NCI-H1092 (cell line): ENCODE data around the gene TMEM200C.
"Not testable (repeated sequence)": the region's sequence is repeated elsewhere in the genome, so short reads cannot be mapped to it uniquely, and the experiment has no call there.

Experiments
- DNase-seq: peaks from one replicate; lab custom pipeline; 2025; lab: John Stamatoyannopoulos, UW

Gene TMEM200C

GRCh38 chr18:5891854-5892215 is 3.5 kb downstream of the TMEM200C start:
- DNase-seq, result no peak

GRCh38 chr18:5891184-5891853 is 4.0 kb downstream of the TMEM200C start:
- DNase-seq, result no peak

- DNase-seq, result peak; percentile 31
Observed at GRCh38 chr18:5890331-5891183, 4.8 kb downstream of the TMEM200C start.

GRCh38 chr18:5885361-5885760 is 10.0 kb downstream of the TMEM200C start:
- DNase-seq, result no peak

GRCh38 chr18:5884375-5884774 is 10.9 kb downstream of the TMEM200C start:
- no peak for DNase-seq

GRCh38 chr18:5879479-5879882 is 15.8 kb downstream of the TMEM200C start:
- no peak for DNase-seq

- no peak for DNase-seq
Observed at GRCh38 chr18:5876891-5877290, 18.4 kb downstream of the TMEM200C start.

- DNase-seq, result no peak
Observed at GRCh38 chr18:5874336-5874735, 21.0 kb downstream of the TMEM200C start.

GRCh38 chr18:5872886-5873285 is 22.4 kb downstream of the TMEM200C start:
- no peak for DNase-seq

- no peak for DNase-seq
Observed at GRCh38 chr18:5871426-5871825, 23.9 kb downstream of the TMEM200C start.

GRCh38 chr18:5868218-5868854 is 27.0 kb downstream of the TMEM200C start:
- peak; percentile 38 for DNase-seq

- DNase-seq, result no peak
Observed at GRCh38 chr18:5865521-5865920, 29.8 kb downstream of the TMEM200C start.

- DNase-seq, result not testable (repeated sequence)
Observed at GRCh38 chr18:5862127-5862526, 33.2 kb downstream of the TMEM200C start.

GRCh38 chr18:5857180-5857579 is 38.1 kb downstream of the TMEM200C start:
- DNase-seq, result no peak

- DNase-seq, result no peak
Observed at GRCh38 chr18:5853253-5853652, 42.1 kb downstream of the TMEM200C start.

GRCh38 chr18:5851998-5852397 is 43.3 kb downstream of the TMEM200C start:
- peak; percentile 0 for DNase-seq

GRCh38 chr18:5842653-5843052 is 52.7 kb downstream of the TMEM200C start:
- no peak for DNase-seq

- DNase-seq, result no peak
Observed at GRCh38 chr18:5841518-5841917, 53.8 kb downstream of the TMEM200C start.

- no peak for DNase-seq
Observed at GRCh38 chr18:5840547-5840946, 54.8 kb downstream of the TMEM200C start.

GRCh38 chr18:5840025-5840424 is 55.3 kb downstream of the TMEM200C start:
- DNase-seq, result no peak

GRCh38 chr18:5839102-5839501 is 56.2 kb downstream of the TMEM200C start:
- no peak for DNase-seq
